Activated naive CD4-positive, alpha-beta T cell treated with anti-CD3 and anti-CD28 coated beads, Interleukin-2, amount 10 ng/mL, durations not matched to agents 7 days and 5 days (primary cell): ENCODE results near the gene FBLIM1.

Experiments used
- CTCF ChIA-PET: fragments of 350-600 bp; sonication (Branson Sonifier 250); formaldehyde crosslinking; loops from one replicate; lab custom pipeline; 2021; ENCODE audit warnings: antibody characterized with exemption; lab: Charles Lee
- DNase-seq: peaks from one replicate; pipeline ENCODE4 v3.0.0-alpha.2; 2020
- H3K27ac Mint-ChIP-seq: one replicate; pipeline ENCODE4 v1.8.0; 2021; ENCODE audit warnings: mild to moderate bottlenecking, moderate library complexity, mixed read lengths
- H3K27me3 Mint-ChIP-seq: one replicate; pipeline ENCODE4 v1.8.0; 2021; ENCODE audit warnings: mild to moderate bottlenecking, mixed read lengths
- H3K36me3 Mint-ChIP-seq: one replicate; pipeline ENCODE4 v1.8.0; 2021; ENCODE audit warnings: mixed read lengths
- H3K4me1 Mint-ChIP-seq: one replicate; pipeline ENCODE4 v1.8.0; 2021; ENCODE audit warnings: mixed read lengths
- H3K4me3 Mint-ChIP-seq: one replicate; pipeline ENCODE4 v1.8.0; 2021; ENCODE audit warnings: mild to moderate bottlenecking, moderate library complexity, mixed read lengths
- H3K9me3 Mint-ChIP-seq: one replicate; pipeline ENCODE4 v1.8.0; 2021; ENCODE audit warnings: mixed read lengths

The FBLIM1 gene

GRCh38 chr1:15748264-15748663 lies 10.3 kb upstream of the FBLIM1 start:
- Mint-ChIP-seq H3K4me3 (no peak overlapping the region), H3K36me3 (no peaks in the 10 kb centered on the region), H3K4me1 (no peaks in the 10 kb centered on the region), H3K9me3 (no peaks in the 10 kb centered on the region), H3K27me3 (peaks cover 35% of the 10 kb centered on the region), H3K27ac (no peak overlapping the region)
- DNase-seq, result no peak
- CTCF ChIA-PET, result interaction anchor here (1.0 kb wide), 1 partner anchor 246 kb away, joined by 3 read pairs; no protein-coding TSS in a partner anchor

GRCh38 chr1:15748690-15749398 lies 9.8 kb upstream of the FBLIM1 start:
- CTCF ChIA-PET, result interaction anchor here (1.0 kb wide), 1 partner anchor 246 kb away, joined by 3 read pairs; no protein-coding TSS in a partner anchor
- peaks cover 41% of the 10 kb centered on the region for H3K27me3 Mint-ChIP-seq
- H3K4me3 Mint-ChIP-seq, result no peak overlapping the region

GRCh38 chr1:15749399-15750291 lies 8.9 kb upstream of the FBLIM1 start:
- no peak for DNase-seq
- H3K27ac Mint-ChIP-seq, result no peak overlapping the region
- no peaks in the 10 kb centered on the region for H3K36me3 Mint-ChIP-seq
- peaks cover 41% of the 10 kb centered on the region for H3K27me3 Mint-ChIP-seq
- H3K4me3 Mint-ChIP-seq, result no peak overlapping the region
- no peaks in the 10 kb centered on the region for H3K4me1 Mint-ChIP-seq
- CTCF ChIA-PET, result no interaction called here
- no peaks in the 10 kb centered on the region for H3K9me3 Mint-ChIP-seq

More at GRCh38 chr1:15748690-15749398, 9.8 kb upstream of the FBLIM1 start:
- Mint-ChIP-seq H3K36me3 (no peaks in the 10 kb centered on the region), H3K9me3 (no peaks in the 10 kb centered on the region), H3K27ac (no peak overlapping the region), H3K4me1 (no peaks in the 10 kb centered on the region)
- no peak for DNase-seq

GRCh38 chr1:15750924-15751323 lies 7.7 kb upstream of the FBLIM1 start:
- Mint-ChIP-seq H3K4me1 (peaks cover 4% of the 10 kb centered on the region), H3K27ac (no peak overlapping the region), H3K27me3 (peaks cover 43% of the 10 kb centered on the region), H3K4me3 (no peak overlapping the region), H3K36me3 (no peaks in the 10 kb centered on the region), H3K9me3 (no peaks in the 10 kb centered on the region)
- DNase-seq, result no peak
- CTCF ChIA-PET, result no interaction called here

- Mint-ChIP-seq H3K4me1 (peaks cover 11% of the 10 kb centered on the region), H3K4me3 (no peak overlapping the region), H3K36me3 (no peaks in the 10 kb centered on the region), H3K27me3 (peaks cover 51% of the 10 kb centered on the region), H3K27ac (no peak overlapping the region), H3K9me3 (no peaks in the 10 kb centered on the region)
- CTCF ChIA-PET, result no interaction called here
- no peak for DNase-seq
These were observed 6.9 kb upstream of the FBLIM1 start for GRCh38 chr1:15751717-15752116.

GRCh38 chr1:15753776-15754175 lies 4.8 kb upstream of the FBLIM1 start:
- Mint-ChIP-seq H3K36me3 (no peaks in the 10 kb centered on the region), H3K27me3 (peaks cover 68% of the 10 kb centered on the region), H3K4me1 (peaks cover 21% of the 10 kb centered on the region), H3K27ac (no peak overlapping the region), H3K9me3 (no peaks in the 10 kb centered on the region), H3K4me3 (no peak overlapping the region)
- CTCF ChIA-PET, result interaction anchor here (1.2 kb wide), 1 partner anchor 12 kb away, joined by 3 read pairs; no protein-coding TSS in a partner anchor
- DNase-seq, result no peak

GRCh38 chr1:15755021-15755645 lies 3.5 kb upstream of the FBLIM1 start:
- Mint-ChIP-seq H3K4me3 (no peak overlapping the region), H3K27ac (no peak overlapping the region), H3K4me1 (peaks cover 21% of the 10 kb centered on the region), H3K9me3 (no peaks in the 10 kb centered on the region), H3K27me3 (peaks cover 77% of the 10 kb centered on the region), H3K36me3 (no peaks in the 10 kb centered on the region)
- DNase-seq, result no peak
- CTCF ChIA-PET, result interaction anchor here (1.0 kb wide), 1 partner anchor 15 kb away, joined by 3 read pairs; no protein-coding TSS in a partner anchor

GRCh38 chr1:15755646-15756040 lies 3.0 kb upstream of the FBLIM1 start:
- Mint-ChIP-seq H3K4me1 (peaks cover 21% of the 10 kb centered on the region), H3K9me3 (no peaks in the 10 kb centered on the region), H3K27ac (no peak overlapping the region), H3K4me3 (no peak overlapping the region), H3K27me3 (peaks cover 82% of the 10 kb centered on the region), H3K36me3 (no peaks in the 10 kb centered on the region)
- no peak for DNase-seq
- CTCF ChIA-PET, result interaction anchor here (0.6 to 1.0 kb wide), 2 partner anchors 13 to 16 kb away, joined by 3 read pairs; no protein-coding TSS in a partner anchor

GRCh38 chr1:15756143-15757015 lies 2.2 kb upstream of the FBLIM1 start:
- DNase-seq, result peak; percentile 49
- no peak overlapping the region for H3K27ac Mint-ChIP-seq
- H3K4me3 Mint-ChIP-seq, result no peak overlapping the region
- no peaks in the 10 kb centered on the region for H3K36me3 Mint-ChIP-seq
- no peaks in the 10 kb centered on the region for H3K9me3 Mint-ChIP-seq
- CTCF ChIA-PET, result interaction anchor here (0.6 to 1.0 kb wide), 2 partner anchors 12 to 17 kb away, joined by 3 read pairs; no protein-coding TSS in a partner anchor
- H3K27me3 Mint-ChIP-seq, result peaks cover 83% of the 10 kb centered on the region
- H3K4me1 Mint-ChIP-seq, result peaks cover 21% of the 10 kb centered on the region

GRCh38 chr1:15757016-15757543 lies 1.5 kb upstream of the FBLIM1 start:
- Mint-ChIP-seq H3K27ac (no peak overlapping the region), H3K27me3 (peaks cover 80% of the 10 kb centered on the region), H3K36me3 (no peaks in the 10 kb centered on the region), H3K9me3 (no peaks in the 10 kb centered on the region), H3K4me1 (peaks cover 21% of the 10 kb centered on the region), H3K4me3 (no peak overlapping the region)
- no peak for DNase-seq
- CTCF ChIA-PET, result interaction anchor here (0.6 kb wide), 1 partner anchor 665 kb away, joined by 3 read pairs; no protein-coding TSS in a partner anchor

- Mint-ChIP-seq H3K4me1 (peaks cover 21% of the 10 kb centered on the region), H3K27me3 (peaks cover 85% of the 10 kb centered on the region), H3K36me3 (no peaks in the 10 kb centered on the region), H3K9me3 (no peaks in the 10 kb centered on the region), H3K4me3 (peak overlapping the region; percentile 45), H3K27ac (no peak overlapping the region)
- no peak for DNase-seq
- CTCF ChIA-PET, result interaction anchor here (0.6 kb wide), 1 partner anchor 665 kb away, joined by 3 read pairs; no protein-coding TSS in a partner anchor
These were observed 836 bp upstream of the FBLIM1 start for GRCh38 chr1:15757575-15758342.

- H3K9me3 Mint-ChIP-seq, result no peaks in the 10 kb centered on the region
- H3K27me3 Mint-ChIP-seq, result peaks cover 76% of the 10 kb centered on the region
These were observed 512 bp downstream of the FBLIM1 start for GRCh38 chr1:15758953-15759661.

More at GRCh38 chr1:15758953-15759661, 512 bp downstream of the FBLIM1 start:
- Mint-ChIP-seq H3K4me3 (no peak overlapping the region), H3K27ac (no peak overlapping the region), H3K36me3 (no peaks in the 10 kb centered on the region), H3K4me1 (peaks cover 21% of the 10 kb centered on the region)
- CTCF ChIA-PET, result interaction anchor here (0.7 kb wide), 1 partner anchor 171 kb away, joined by 3 read pairs; no protein-coding TSS in a partner anchor
- no peak for DNase-seq
